Tibial nerve (tissue), 4 donors: ENCODE measurements around the gene IL16. TPM values are rescaled to one million over a fixed set of nuclear protein-coding genes. Genes with fewer than 3 reads are reported as not detected.

Experiments
- DNase-seq, 2 donors: peaks; one replicate each; pipeline ENCODE4 v3.0.0-alpha.2; 2019; ENCODE audit warnings: low spot score in 2 of 2
- H3K27ac ChIP-seq, 4 donors: fragments of 200-600 bp; sonication (generic) in 3 of 4; one replicate each; pipeline ENCODE4 v1.5.1; 2017 to 2019; ENCODE audit warnings: mild to moderate bottlenecking in 1 of 4
- H3K27me3 ChIP-seq, 2 donors: fragments of 200-600 bp; sonication (generic) in 1 of 2; one replicate each; pipeline versions ENCODE4 v1.5.1 to v1.6.0; 2017 to 2019
- H3K36me3 ChIP-seq, 3 donors: fragments of 200-600 bp; sonication (generic); one replicate each; pipeline ENCODE4 v1.5.1; 2018 to 2019
- H3K4me1 ChIP-seq, 4 donors: fragments of 200-600 bp; sonication (generic) in 3 of 4; one replicate each; pipeline ENCODE4 v1.5.1; 2017 to 2019
- H3K4me3 ChIP-seq, 4 donors: fragments of 200-600 bp; sonication (generic) in 3 of 4; one replicate each; pipeline ENCODE4 v1.5.1; 2017 to 2019; ENCODE audit warnings: mild to moderate bottlenecking in 1 of 4, moderate library complexity in 1 of 4
- H3K9me3 ChIP-seq, 4 donors: fragments of 200-600 bp; sonication (generic) in 3 of 4; one replicate each; pipeline ENCODE4 v1.5.1; 2017 to 2019
- EP300 ChIP-seq, 2 donors: sonication (generic); formaldehyde crosslinking; IDR thresholded peaks; one replicate each; pipeline ENCODE4 v1.6.1; 2017; ENCODE audit warnings: antibody characterized with exemption in 2 of 2, mild to moderate bottlenecking in 1 of 2
- POLR2A ChIP-seq, 2 donors: fragments of 450-650 bp; IDR thresholded peaks; one replicate each; pipeline ENCODE4 v1.6.1; 2017; ENCODE audit warnings: antibody characterized with exemption in 2 of 2, mild to moderate bottlenecking in 2 of 2, moderate library complexity in 2 of 2
- WGBS, 2 donors: methylation state at CpG; one replicate each; pipeline ENCODE4 v1.1.5; 2018; 5-methylcytosine and 5-hydroxymethylcytosine counted together
- total RNA-seq, 4 donors: library from RNA; depleted of rRNA; stranded (reverse); fragments of >200 nt; gene quantifications; one replicate each; pipeline ENCODE4 v1.1.0, GENCODE V29; 2016
- TF ChIP-seq, protein P1 (sequence below), 5 experiments: fragments of 200-600 bp in 3 of 5; fragments of 450-650 bp in 2 of 5; sonication (generic) in 3 of 5; IDR thresholded peaks; one replicate each; pipeline ENCODE4 v1.5.1; 2016 to 2019; ENCODE audit warnings: antibody characterized with exemption in 5 of 5, mild to moderate bottlenecking in 3 of 5, moderate library complexity in 2 of 5

IL16 gene
- total RNA-seq, 4 donors from 2014 or later, result 69.3 to 80.2 (median 75.1) TPM

DNA sequence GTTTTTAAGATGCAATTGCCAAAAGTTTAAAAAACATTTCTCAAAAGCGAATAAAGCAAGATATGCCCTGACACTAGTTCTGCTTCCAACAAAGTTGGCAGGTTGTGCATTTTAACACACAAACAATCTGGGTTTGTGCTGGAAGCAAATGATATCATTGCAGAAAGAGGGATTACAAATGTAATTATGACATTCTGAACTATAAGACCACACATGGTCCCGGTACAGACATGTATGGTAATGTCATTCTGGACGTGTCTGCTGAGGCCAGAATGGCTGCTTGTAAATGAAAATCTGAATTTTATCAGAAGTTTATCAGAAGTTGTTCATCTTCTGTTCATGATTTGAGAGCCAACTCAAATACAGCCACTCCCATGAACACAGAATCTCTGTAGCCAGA, 166.6 kb downstream of the IL16 start:
- peaks cover 0 to 8% (median 0%) of the 10 kb centered on the region in 4 donors for H3K4me1 ChIP-seq
- no peak for DNase-seq
- H3K27ac ChIP-seq, result no peak overlapping the region
- no peaks in the 10 kb centered on the region for H3K27me3 ChIP-seq
- TF ChIP-seq, protein P1, sequence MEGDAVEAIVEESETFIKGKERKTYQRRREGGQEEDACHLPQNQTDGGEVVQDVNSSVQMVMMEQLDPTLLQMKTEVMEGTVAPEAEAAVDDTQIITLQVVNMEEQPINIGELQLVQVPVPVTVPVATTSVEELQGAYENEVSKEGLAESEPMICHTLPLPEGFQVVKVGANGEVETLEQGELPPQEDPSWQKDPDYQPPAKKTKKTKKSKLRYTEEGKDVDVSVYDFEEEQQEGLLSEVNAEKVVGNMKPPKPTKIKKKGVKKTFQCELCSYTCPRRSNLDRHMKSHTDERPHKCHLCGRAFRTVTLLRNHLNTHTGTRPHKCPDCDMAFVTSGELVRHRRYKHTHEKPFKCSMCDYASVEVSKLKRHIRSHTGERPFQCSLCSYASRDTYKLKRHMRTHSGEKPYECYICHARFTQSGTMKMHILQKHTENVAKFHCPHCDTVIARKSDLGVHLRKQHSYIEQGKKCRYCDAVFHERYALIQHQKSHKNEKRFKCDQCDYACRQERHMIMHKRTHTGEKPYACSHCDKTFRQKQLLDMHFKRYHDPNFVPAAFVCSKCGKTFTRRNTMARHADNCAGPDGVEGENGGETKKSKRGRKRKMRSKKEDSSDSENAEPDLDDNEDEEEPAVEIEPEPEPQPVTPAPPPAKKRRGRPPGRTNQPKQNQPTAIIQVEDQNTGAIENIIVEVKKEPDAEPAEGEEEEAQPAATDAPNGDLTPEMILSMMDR (IDR thresholded peaks at IDR 0.05), result no peak
- TF ChIP-seq EP300 (IDR thresholded peaks at IDR 0.05) (no peak), POLR2A (IDR thresholded peaks at IDR 0.05) (no peak)
- no peak overlapping the region for H3K4me3 ChIP-seq
- H3K36me3 ChIP-seq, result no peaks in the 10 kb centered on the region
- whole genome bisulfite sequencing, 2 donors, result 49 to 50% methylated on average over 3 of the region's 3 CpGs
- no peaks in the 10 kb centered on the region for H3K9me3 ChIP-seq

Other genes with a start within 250 kb of the IL16 start
- 10 to 100 TPM; 21.2 to 43.8 (median 35.1) TPM for gene MESD, start 207.1 kb upstream of the IL16 start, total RNA-seq
- gene TLNRD1, start 196.0 kb upstream of the IL16 start, total RNA-seq, result 10 to 100 TPM; 18.8 to 46.5 (median 30.0) TPM
- under 1 TPM in 3 of 4 donors, not detected in 1; 0.39 to 0.90 (median 0.63) TPM for gene CFAP161, start 62.6 kb upstream of the IL16 start, total RNA-seq
- gene STARD5, start 127.3 kb downstream of the IL16 start, total RNA-seq, result 1 to 10 TPM; 4.9 to 7.1 (median 6.1) TPM
- gene TMC3, start 177.3 kb downstream of the IL16 start, total RNA-seq, result not detected